HepG2 (cell line): Measurements from ENCODE around the gene EDN2. TPM values are rescaled to one million over a fixed set of nuclear protein-coding genes. Genes with fewer than 3 reads are reported as not detected.

Experiments used
- ATAC-seq: fragments of 200-7000 bp; cut with Tn5 transposase; 3 replicates; pipeline ENCODE4 v1.9.1; 2020; ENCODE audit warnings: mild to moderate bottlenecking, moderate library complexity
- BruUV-seq: library from RNA; stranded (reverse); fragments of 400-500 nt; replicated peaks from 2 replicates; lab custom pipeline; 2021; lab: Mats Ljungman, UMichigan
- CTCF ChIA-PET: fragments of 300-600 bp; formaldehyde crosslinking; extraction: SDS; loops from one replicate; lab custom pipeline; 2021; ENCODE audit warnings: low total read pairs, inconsistent platforms, low intra/inter-chr PET ratio; lab: Yijun Ruan, JAX
- POLR2A ChIA-PET: fragments of 350-600 bp; sonication (Branson Sonifier 250); formaldehyde crosslinking; loops from one replicate; lab custom pipeline; 2020; ENCODE audit warnings: antibody characterized with exemption, inconsistent platforms; lab: Yijun Ruan, JAX
- DNase-seq: peaks from one replicate; pipeline ENCODE4 v3.0.0-alpha.2; 2015; ENCODE audit warnings: low spot score
- FAIRE-seq: peaks from 3 replicates; lab custom pipeline; 2011; peaks lifted over from hg19 to GRCh38; lab: Jason Lieb, UNC
- H2AFZ ChIP-seq: one replicate; pipeline ENCODE4 v1.6.1; 2011; ENCODE audit warnings: low read length, inconsistent platforms
- H3K27ac ChIP-seq: fragments of 300-600 bp; 3 replicates; pipeline ENCODE4 v1.8.0; 2011; ENCODE audit warnings: mixed run types, mild to moderate bottlenecking, mixed read lengths, low read length, inconsistent platforms; ENCODE audit not compliant: insufficient read depth; ENCODE audit errors: extremely low read length
- H3K27me3 ChIP-seq, 2 experiments: fragments of 200-600 bp in 1 of 2; 2 replicates in 1 of 2; 3 replicates in 1 of 2; pipeline versions ENCODE4 v1.6.0 to v1.8.0; 2011; ENCODE audit warnings: low read length in 2 of 2, mild to moderate bottlenecking in 2 of 2, moderate library complexity in 2 of 2, inconsistent platforms in 1 of 2; ENCODE audit not compliant: insufficient read depth in 2 of 2, control insufficient read depth in 1 of 2
- H3K36me3 ChIP-seq, 2 experiments: fragments of 200-600 bp in 1 of 2; replicated peaks in 1 of 2; 2 replicates in 1 of 2; 3 replicates in 1 of 2; pipeline versions ENCODE4 v1.5.1 to v1.8.0; 2011; ENCODE audit warnings: low read length in 2 of 2, inconsistent platforms in 1 of 2; ENCODE audit not compliant: insufficient read depth in 2 of 2, control insufficient read depth in 1 of 2
- H3K4me1 ChIP-seq: 2 replicates; pipeline ENCODE4 v1.5.1; 2012; ENCODE audit warnings: low read length, inconsistent platforms; ENCODE audit not compliant: insufficient read depth
- H3K4me2 ChIP-seq: 2 replicates; pipeline ENCODE4 v1.6.0; 2011; ENCODE audit warnings: low read depth, low read length, inconsistent platforms
- H3K4me3 ChIP-seq, 3 experiments: fragments of 200-600 bp in 1 of 3; sonication (generic), shearing (Covaris generic) in 1 of 3; replicated peaks in 1 of 3; 2 replicates each; pipeline ENCODE4 v1.5.1; 2011 to 2016; ENCODE audit warnings: low read length in 3 of 3, inconsistent platforms in 2 of 3, low read depth in 2 of 3, mild to moderate bottlenecking in 2 of 3, control low read depth in 1 of 3, mixed read lengths in 1 of 3; ENCODE audit not compliant: insufficient read depth in 1 of 3
- H3K79me2 ChIP-seq: one replicate; pipeline ENCODE4 v1.6.1; 2011; ENCODE audit warnings: low read length, inconsistent platforms; ENCODE audit not compliant: insufficient read depth
- H3K9ac ChIP-seq: 2 replicates; pipeline ENCODE4 v1.6.0; 2011; ENCODE audit warnings: mild to moderate bottlenecking, low read depth, low read length, inconsistent platforms; ENCODE audit not compliant: insufficient read depth
- H3K9me3 ChIP-seq: 2 replicates; pipeline ENCODE4 v1.5.1; 2012; ENCODE audit warnings: mild to moderate bottlenecking, low read length
- H4K20me1 ChIP-seq: 2 replicates; pipeline ENCODE4 v1.6.0; 2011; ENCODE audit warnings: inconsistent platforms, mild to moderate bottlenecking, low read length, moderate library complexity; ENCODE audit not compliant: insufficient read depth
- KMT2B ChIP-seq: IDR thresholded peaks from 2 replicates; pipeline ENCODE4 v1.6.1; 2016; ENCODE audit warnings: missing genetic modification reagents, missing compliant biosample characterization
- NPAS2 ChIP-seq: sonication (generic); formaldehyde crosslinking; IDR thresholded peaks from 2 replicates; pipeline ENCODE4 v1.8.0; 2022; ENCODE audit warnings: mild to moderate bottlenecking, missing genetic modification reagents, borderline replicate concordance
- STAG1 ChIP-seq: sonication (generic); formaldehyde crosslinking; IDR thresholded peaks from 2 replicates; pipeline ENCODE4 v1.4.0; 2020; ENCODE audit warnings: missing genetic modification reagents
- TFAP4 ChIP-seq: sonication (generic); IDR thresholded peaks from 2 replicates; pipeline ENCODE4 v1.6.1; 2016; ENCODE audit warnings: low read depth, borderline replicate concordance
- THAP9 ChIP-seq: sonication (generic); formaldehyde crosslinking; IDR thresholded peaks from 2 replicates; pipeline ENCODE4; 2020; ENCODE audit warnings: missing genetic modification reagents, mild to moderate bottlenecking, borderline replicate concordance
- TOE1 ChIP-seq: sonication (generic); formaldehyde crosslinking; IDR thresholded peaks from 2 replicates; pipeline ENCODE4 v1.4.0; 2020; ENCODE audit warnings: mild to moderate bottlenecking, missing genetic modification reagents
- WGBS: methylation state at CpG from one replicate; pipeline ENCODE4 v1.1.6; 2017; ENCODE audit warnings: low lambda C conversion rate; 5-methylcytosine and 5-hydroxymethylcytosine counted together
- in situ Hi-C: cut with HindIII; loops from 2 replicates; pipeline ENCODE4 v1.10.0; 2017; ENCODE audit warnings: low pct_unique_long_range_greater_than_20kb; ENCODE audit not compliant: extremely low pct_ligation_motif_present
- intact Hi-C: fragments of 100-400 bp; cut with micrococcal nuclease; formaldehyde crosslinking; loops from one replicate; pipeline ENCODE4 v1.10.0; 2022; ENCODE audit not compliant: unreplicated experiment
- polyA plus RNA-seq, 8 experiments: library from polyadenylated mRNA; depleted of rRNA in 3 of 8; stranded (reverse) in 7 of 8; unstranded in 1 of 8; fragments of >200 nt; fragmentation: Illumina TruSeq in 4 of 8; extraction: Trizol in 4 of 8; gene quantifications; 2 replicates each; pipeline versions ENCODE4 v1.2.1 to v1.2.3, GENCODE V29; 2011 to 2016; ENCODE audit warnings: low read depth in 4 of 8, missing spikeins in 1 of 8, mixed read lengths in 1 of 8; ENCODE audit not compliant: insufficient read depth in 1 of 8
- total RNA-seq, 5 experiments: library from RNA; depleted of rRNA; stranded (reverse); fragments of >200 nt; fragmentation: Illumina TruSeq; extraction: Trizol; gene quantifications; 2 replicates each; pipeline ENCODE4 v1.2.3, GENCODE V29; 2016; ENCODE audit warnings: low read depth in 1 of 5

EDN2 gene
- total and polyA plus RNA-seq, 2 of the 13 experiments (the other 11 are each of a cell fraction or from before 2014, with no cell fraction given), result not detected

- 0% methylated on average over 1 of the region's 6 CpGs for WGBS
- DNase-seq (no peak), ATAC-seq (peak; percentile 65), FAIRE-seq (no peak)
- ChIA-PET POLR2A (no interaction called here), CTCF (no interaction called here)
- no peaks in the 10 kb centered on the region for H3K9me3 ChIP-seq
- no peaks in the 10 kb centered on the region for H3K4me1 ChIP-seq
- in situ Hi-C loops, result no loop called here
- H3K79me2 ChIP-seq, result no peaks in the 10 kb centered on the region
- H3K27me3 ChIP-seq, result peaks cover 2 to 13% of the 10 kb centered on the region in 2 experiments; a peak in 4 of 5 replicates
- H2AFZ ChIP-seq, result no peak overlapping the region
- H3K36me3 ChIP-seq, result no peaks in the 10 kb centered on the region
- no TSS peak for BruUV-seq
- no peak overlapping the region for H3K27ac ChIP-seq
- H3K4me2 ChIP-seq, result no peak overlapping the region
- H3K9ac ChIP-seq, result no peak overlapping the region
- H3K4me3 ChIP-seq, result no peak overlapping the region
- no peaks in the 10 kb centered on the region for H4K20me1 ChIP-seq
- TF ChIP-seq TOE1 (CRISPR knock-in tag), result no peak
- no peak for TF ChIP-seq TFAP4
- intact Hi-C loops, result no loop called here
These were observed 30.1 kb downstream of the EDN2 start for GRCh38 chr1:41454406-41454805.

- Histone ChIP-seq H2AFZ (no peak overlapping the region), H4K20me1 (no peaks in the 10 kb centered on the region), H3K9ac (no peak overlapping the region), H3K4me1 (no peaks in the 10 kb centered on the region), H3K27me3 (peaks cover 4 to 13% of the 10 kb centered on the region in 2 experiments; a peak in 2 of 5 replicates), H3K79me2 (no peaks in the 10 kb centered on the region), H3K4me3 (no peak overlapping the region), H3K36me3 (no peaks in the 10 kb centered on the region), H3K4me2 (no peak overlapping the region), H3K27ac (no peak overlapping the region), H3K9me3 (no peaks in the 10 kb centered on the region)
- ATAC-seq, result no peak
- DNase-seq, result no peak
- ChIA-PET CTCF (no interaction called here), POLR2A (no interaction called here)
- TF ChIP-seq THAP9 (CRISPR knock-in tag) (no peak), KMT2B (CRISPR knock-in tag) (no peak), STAG1 (CRISPR knock-in tag) (no peak), NPAS2 (CRISPR knock-in tag) (no peak)
- intact Hi-C loops (no loop called here), in situ Hi-C loops (no loop called here)
- 59% methylated on average over 8 of the region's 11 CpGs for WGBS
- FAIRE-seq, result no peak
- BruUV-seq, result no TSS peak
These were observed 31.7 kb downstream of the EDN2 start for GRCh38 chr1:41452704-41453290.
